NCI-H128 (cell line): ENCODE results near the gene DRP2.
"Not testable (repeated sequence)": the region's sequence is repeated elsewhere in the genome, so short reads cannot be mapped to it uniquely, and the experiment has no call there.

Experiments
- DNase-seq: peaks from one replicate; lab custom pipeline; 2025; ENCODE audit not compliant: unreplicated experiment; lab: John Stamatoyannopoulos, UW

The DRP2 gene, protein sequence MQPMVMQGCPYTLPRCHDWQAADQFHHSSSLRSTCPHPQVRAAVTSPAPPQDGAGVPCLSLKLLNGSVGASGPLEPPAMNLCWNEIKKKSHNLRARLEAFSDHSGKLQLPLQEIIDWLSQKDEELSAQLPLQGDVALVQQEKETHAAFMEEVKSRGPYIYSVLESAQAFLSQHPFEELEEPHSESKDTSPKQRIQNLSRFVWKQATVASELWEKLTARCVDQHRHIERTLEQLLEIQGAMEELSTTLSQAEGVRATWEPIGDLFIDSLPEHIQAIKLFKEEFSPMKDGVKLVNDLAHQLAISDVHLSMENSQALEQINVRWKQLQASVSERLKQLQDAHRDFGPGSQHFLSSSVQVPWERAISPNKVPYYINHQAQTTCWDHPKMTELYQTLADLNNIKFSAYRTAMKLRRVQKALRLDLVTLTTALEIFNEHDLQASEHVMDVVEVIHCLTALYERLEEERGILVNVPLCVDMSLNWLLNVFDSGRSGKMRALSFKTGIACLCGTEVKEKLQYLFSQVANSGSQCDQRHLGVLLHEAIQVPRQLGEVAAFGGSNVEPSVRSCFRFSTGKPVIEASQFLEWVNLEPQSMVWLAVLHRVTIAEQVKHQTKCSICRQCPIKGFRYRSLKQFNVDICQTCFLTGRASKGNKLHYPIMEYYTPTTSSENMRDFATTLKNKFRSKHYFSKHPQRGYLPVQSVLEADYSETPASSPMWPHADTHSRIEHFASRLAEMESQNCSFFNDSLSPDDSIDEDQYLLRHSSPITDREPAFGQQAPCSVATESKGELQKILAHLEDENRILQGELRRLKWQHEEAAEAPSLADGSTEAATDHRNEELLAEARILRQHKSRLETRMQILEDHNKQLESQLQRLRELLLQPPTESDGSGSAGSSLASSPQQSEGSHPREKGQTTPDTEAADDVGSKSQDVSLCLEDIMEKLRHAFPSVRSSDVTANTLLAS

DNA sequence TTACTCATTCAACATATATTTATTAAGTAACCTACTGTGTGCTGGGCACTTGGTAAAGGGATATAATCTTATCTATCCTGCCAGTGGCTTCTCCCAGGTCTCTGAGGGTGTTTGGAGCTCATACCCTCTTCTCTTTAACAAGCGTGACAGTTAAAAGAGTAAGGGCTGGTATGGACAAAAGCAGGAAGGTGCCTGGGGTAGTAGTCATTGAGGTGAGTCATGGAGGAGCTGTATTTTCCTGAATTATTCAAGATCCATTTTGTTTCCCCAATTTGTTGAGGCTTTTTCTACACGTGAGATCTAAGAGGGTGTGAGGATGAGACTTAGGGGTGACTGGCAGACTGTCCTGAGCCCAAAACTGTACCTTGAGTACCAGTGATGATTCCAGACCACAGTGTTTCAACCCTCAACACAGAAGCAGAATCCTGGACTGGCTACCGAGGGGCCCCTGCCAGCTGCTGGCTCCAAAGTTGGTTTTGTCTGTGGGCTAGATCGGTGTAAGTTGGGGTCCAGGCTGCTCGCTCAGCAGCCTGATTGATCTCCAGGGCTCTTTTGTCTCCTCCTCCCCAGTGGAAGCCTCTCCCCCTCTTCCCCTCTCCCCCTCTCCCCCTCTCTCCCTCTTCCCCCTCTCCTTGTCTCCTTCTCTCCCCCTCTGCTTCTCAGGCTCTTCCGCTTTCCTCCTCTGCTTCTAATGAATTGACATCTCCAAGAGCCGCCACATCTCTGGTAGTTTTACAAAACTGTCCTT lies at the start of gene DRP2:
Gene DRP2 (plus strand): TSS at position 671 of the 748 bp plus-strand sequence. CDS start 11,862 bp downstream, outside the sequence.
- DNase-seq, result no peak

DNA sequence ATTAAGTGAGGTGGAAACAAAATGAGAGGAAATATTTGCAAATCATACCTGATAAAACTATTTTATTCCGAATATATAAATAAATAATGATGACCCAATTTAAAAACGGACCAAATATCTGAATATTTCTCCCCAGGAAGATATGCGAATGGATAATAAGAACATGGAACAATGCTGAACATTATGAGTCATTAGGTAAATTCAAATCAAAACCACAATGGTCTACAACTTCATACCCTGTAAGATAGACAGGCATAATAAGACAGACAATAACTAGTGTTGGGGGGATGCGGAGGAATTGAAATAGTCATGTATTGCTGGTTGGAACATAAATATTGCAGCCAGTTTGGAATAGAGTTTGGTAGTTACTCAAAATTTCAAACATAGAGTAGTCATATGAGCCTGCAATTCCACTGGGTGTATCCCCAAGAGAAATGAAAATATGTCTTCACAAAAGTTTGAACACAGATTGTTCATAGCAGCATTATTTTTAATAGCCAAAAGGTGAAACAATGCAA lies 47.6 kb upstream of the DRP2 start:
- DNase-seq, result no peak

DNA sequence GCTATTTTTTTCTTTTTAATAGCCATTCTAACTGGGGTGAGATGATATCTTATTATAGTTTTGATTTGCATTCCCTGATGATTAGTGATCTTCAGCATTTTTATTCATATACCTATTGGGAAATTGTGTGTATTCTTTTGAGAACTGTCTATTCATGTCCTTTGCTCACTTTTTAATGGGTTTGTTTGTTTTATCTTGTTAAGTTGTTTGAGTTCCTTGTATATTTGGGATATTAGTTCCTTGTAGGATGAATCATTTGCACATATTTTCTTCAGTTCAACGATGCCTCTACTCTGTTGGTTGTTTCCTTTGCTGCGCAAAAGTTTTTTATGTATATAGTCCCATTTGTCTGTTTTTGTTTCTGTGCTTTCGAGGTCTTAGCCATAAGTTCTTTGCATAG lies 43.1 kb upstream of the DRP2 start:
- DNase-seq, result no peak

DNA sequence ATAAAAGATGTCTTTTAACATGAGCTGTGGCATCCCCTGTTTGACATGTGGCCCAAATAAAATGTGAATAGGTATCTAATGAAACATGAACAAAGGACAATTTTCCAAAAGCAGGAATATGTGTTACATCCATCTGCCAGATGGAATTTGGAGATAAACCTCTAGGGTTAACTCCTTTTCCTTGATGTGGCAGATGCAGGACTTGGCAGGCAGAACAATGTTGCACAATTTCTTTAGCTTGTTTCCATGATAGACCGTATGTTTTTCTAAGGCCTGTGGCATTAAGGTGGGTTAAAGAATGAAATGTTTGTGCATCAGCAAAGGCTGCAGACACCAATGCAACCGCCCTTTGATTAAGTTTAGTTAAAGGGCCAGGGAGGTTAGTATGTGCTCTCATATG lies 34.7 kb upstream of the DRP2 start:
- DNase-seq, result not testable (repeated sequence)

DNA sequence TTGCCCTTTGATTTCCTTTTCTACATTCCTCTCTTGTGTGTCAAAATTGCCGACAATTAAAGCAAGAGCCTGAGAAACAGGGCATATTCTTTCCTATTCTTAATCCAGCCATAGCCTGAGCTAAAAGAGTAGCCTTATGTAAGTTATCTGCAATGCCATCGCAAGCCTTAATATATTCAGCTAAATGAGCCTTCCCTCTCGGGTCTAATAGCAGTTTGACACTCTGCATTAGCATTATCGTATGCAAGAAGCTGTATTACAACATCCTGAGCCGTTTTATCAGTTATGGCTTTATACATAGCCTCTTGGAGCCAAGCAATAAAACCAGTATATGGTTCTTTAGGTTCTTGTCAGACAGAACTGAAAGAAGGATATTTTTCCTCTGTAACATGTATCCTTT lies 31.6 kb upstream of the DRP2 start:
- DNase-seq, result not testable (repeated sequence)

DNA sequence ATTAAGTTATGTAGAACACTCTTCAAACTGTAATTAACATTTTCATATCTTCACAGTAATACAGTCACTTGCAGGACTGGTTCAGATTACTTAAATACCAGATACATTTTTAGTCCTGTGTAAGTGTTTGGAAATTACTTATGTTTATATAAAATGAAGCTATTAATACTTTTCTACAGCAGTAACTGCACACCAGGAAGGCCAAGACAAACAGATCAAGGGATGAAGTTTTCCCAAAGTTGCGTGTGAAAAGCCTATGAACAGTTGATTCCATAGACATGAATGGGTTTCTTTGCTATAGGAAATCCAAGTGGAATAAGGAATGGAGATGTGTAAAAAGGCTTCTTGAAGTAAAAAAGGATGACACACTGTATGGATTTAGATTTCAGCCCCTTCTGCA lies 28.9 kb upstream of the DRP2 start:
- no peak for DNase-seq

DNA sequence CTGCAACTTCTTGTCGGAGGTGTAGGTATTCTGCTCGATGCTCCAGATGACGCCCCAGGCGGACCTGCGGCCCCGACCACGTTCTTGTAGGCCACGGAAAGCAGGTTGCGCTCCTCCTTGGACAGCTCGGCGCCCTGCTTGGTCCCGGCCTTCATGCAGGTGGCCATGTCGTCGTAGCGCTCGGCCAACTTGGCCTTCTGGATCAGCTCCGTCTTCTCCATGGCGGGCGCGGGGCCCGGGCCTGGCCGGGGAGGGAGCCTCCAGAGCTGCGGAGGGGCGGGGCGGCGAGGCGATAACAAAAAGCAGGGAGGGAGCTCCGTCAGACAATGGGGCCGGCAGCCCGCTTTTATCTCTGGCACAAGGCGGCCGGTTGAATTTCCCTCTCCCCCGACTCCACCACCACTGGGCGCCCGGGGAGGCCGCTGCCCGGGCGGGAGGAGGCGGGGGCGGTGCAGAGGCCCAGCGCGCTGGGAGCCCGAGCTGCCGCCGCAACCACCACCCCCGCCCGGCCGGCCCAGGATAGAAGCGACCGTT lies 28.3 kb upstream of the DRP2 start:
- DNase-seq, result no peak

DNA sequence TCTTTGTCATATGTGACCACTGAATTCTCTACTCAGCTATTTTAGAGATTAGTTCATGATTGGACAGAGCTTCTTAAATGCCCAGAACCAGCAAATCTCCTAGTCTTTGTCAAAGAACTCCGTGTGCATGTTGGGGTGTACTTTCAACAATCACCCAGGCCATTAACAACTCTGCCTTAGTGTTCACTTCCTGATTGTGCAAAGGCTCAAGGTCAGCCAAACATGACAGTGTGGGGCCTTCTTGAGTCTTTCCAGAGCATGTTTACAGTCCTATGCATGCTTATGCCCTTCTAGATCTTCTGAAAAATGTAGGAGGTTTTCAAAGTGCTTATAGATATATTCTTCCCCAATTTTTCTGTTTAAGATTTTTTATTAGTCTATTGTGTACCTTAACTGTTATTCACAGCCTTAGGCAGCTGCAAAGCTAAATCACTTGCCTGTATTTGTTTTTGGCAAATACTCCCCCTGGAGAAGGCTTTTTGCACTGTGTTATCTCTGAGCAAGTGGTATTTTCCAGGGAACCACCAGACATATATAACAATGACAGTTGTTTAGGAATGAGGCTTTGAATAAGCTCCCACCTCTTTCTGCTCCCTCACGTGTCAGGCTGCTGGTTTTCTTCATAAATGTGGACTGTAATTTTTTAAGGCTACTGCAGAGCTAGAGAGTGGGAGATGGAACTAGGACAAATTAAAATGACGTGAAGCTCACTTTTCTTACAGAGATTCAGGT lies 24.0 kb upstream of the DRP2 start:
- DNase-seq, result no peak

DNA sequence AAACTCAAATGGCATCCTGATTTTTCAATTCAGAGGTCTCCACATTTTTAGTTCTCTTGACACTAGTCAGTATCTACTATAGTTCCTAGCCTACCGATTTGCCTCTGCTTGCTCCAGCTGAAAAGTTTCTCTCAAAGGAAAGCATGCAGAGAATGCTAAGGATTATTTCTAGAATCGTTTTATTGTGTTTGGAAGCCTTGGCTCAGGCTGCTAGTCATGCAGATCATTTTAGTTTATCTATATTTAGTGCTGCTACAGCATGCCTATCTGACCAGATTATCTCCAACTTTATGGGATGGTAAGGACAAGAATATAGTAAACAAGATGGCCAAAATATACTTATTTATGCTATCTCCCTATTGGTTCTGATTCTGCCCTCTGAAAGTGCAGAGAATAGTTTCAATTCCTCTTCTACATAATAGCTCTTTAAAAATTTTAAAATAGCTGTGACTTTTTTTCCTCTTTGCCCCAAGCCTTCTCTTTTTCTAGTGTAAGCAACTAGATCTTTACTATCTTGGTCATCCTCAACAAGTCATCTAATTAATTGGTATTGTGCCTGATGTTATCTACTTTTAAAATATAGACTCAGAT lies 15.7 kb upstream of the DRP2 start:
- DNase-seq, result no peak

DNA sequence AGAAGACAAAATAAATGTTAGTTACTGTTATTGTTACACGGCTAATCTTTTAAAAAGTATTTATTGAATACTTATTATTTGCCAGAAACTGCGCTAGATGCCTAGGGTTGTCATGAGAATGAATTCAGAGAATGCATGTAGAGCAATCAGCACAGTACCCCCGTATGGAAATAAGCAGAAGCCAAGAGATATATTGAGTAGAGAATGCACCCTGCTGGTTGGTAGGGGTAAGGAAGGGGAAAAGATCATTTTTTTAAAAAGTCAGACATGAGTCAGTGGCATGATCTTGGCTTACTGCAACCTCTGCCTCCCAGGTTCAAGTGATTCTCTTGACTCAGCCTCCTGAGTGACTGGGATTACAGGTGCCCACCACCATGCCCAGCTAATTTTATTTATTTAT lies 13.1 kb upstream of the DRP2 start:
- DNase-seq, result no peak

DNA sequence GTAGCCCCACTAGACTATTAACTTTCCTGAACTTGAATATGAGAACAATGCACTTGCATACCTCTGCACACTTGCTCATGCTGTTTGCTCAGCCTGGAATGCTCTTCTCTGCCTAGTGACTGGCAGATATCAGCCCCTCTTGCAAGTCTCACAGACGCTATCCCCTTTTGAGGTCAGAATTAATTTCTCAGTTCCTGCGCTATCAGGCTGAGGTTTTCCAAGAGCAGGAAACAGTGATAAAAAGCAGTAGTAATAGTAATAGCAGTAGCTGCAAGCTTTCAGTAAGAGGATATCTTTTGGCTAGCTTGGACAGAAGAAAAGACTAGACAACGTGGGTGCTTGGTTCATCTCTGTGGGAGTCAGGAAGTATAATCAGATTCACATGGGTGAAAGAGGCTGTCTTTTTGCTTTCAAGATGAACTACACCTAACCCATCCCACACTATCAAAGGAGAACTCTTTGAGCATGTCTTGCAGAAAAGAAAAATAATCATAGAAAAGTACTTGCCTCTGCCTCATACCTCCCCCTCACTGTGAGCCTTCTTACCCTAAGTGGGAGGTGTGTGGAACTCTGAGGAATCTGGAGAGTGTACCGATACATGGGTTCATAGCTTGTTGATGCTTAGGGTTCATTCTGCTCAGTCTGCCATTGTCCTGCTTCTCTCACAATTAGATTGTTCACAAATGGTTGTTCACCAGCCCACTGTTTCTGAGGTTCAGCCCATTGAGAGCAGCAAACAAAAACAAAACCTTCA lies 11.3 kb upstream of the DRP2 start:
- DNase-seq, result no peak

DNA sequence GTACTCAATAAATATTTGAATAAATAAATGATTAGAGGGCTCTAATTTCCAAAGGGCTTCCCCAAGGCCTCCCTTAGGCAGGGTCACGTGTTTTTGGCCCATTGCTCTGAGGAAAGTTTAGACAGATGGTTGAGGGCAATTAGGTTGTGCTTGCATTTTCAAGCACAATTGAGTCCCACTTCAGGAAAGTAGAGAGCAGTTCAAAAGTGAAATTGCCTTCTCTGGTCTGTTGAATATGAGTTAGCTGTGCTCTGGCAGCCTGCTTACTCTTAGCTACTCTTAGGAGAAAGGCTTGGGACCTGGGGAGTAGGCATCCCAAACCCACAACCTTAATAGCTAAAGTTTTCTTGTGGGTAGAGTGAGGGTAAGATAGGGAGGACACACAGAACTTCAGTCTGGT lies 9.0 kb upstream of the DRP2 start:
- DNase-seq, result peak; percentile 1

DNA sequence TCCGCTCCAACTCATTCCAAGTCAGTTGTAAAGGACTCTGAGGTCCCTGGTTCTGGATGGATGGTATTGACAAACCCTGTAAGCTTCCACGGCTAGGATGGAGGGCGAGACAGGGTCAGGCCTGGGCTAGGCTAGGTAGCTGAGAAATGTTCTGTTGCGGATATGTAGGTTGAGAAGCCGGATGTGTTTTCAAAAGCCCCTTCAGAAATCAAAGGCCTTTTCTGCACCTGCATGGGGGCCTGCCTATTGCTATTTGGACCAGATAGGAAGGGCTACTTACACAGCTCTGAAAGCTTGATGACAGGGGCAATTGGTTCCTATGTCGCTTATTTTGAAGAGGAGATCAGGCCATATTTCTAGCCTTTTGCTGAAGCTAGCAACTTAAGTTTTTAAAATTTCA lies 1.9 kb upstream of the DRP2 start:
- no peak for DNase-seq

DNA sequence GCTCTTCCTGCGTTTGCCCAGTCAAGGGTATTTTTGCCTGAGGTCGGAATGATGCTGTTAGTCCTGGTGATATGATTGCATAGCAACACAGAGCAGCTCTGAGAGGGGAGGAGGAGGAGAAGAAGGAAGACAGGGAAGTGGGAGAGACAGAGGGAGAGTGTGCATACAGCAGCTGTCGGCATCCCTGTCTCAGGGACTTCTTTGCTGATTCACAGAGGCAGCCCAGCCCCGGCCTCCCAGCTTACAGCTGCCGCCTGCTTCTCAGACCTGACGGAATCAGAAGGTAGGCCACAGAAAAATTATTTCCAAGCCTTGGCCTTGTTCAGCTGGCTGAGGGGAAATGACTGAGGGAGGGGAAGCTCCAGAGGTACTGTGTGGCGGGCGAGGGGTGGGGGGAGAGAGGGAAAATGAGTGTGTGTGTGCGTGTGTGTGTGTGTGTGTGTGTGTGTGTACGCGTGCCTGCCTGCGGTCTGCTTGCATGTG lies 319 bp downstream of the DRP2 start:
- DNase-seq, result no peak

DNA sequence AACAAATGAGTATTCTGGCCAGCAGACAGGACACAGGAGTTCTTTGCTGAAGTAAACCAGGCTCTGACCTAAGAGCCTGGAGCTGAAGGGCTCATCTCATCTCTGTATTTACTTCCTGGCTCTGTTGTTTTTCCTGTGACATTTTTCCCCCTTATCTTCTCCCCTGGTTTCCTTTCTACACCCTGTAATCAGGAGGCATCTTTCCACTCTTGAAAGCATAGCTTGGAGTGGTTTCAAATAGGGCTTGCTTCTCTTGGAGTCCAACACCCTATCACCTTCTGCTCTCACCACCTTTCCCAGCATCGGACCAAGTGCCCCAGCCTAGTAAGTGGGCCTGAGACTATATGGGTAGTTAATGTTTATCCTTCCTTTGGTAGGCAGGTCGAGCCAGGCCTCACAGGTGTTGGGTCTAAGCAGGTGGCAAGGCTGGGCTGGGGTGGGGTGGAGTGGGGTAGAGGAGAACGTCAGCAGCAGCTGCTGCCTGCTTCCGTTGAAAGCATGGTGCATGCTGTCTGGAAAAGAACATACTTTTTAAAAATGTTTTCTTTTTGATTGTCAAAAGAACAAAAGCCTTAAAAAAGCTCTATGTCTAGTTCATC lies 1.2 kb downstream of the DRP2 start:
- no peak for DNase-seq

DNA sequence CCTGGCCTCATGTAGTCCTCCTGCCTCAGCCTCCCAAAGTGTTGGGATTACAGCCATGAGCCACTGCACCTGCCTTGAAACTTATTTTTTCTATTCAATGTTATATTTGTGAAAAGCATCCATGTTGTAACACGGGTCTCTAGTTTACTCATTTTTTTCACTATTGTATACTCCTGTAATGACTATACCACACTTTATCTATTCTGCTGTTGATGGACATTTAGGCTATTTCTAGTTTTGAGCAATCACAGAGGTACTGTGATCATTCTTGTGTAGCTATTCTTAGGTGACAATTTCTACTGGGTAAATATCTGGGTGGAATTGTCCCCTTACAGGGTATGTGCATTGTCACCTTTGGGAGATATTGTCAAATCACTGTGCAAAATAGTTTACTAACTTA lies 3.6 kb downstream of the DRP2 start:
- DNase-seq, result no peak

DNA sequence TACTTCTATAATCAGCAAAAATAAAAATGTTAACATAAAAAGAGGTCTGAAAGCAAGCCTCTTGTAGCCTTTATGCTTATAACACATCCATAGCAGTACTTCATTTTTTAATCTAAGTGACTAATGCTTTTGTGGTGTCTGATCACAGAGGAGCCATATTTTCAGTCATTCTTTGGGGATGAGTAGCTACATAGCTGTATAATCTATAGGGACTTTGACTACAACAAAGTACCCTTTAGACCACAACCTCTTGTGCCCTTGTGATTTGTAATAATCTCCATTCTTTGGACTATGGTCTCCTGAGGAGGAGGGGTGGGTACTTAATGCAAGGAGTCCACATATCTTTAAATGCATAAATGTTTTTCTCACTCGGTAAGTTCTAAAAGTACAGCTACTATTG lies 9.6 kb downstream of the DRP2 start:
- DNase-seq, result no peak

DNA sequence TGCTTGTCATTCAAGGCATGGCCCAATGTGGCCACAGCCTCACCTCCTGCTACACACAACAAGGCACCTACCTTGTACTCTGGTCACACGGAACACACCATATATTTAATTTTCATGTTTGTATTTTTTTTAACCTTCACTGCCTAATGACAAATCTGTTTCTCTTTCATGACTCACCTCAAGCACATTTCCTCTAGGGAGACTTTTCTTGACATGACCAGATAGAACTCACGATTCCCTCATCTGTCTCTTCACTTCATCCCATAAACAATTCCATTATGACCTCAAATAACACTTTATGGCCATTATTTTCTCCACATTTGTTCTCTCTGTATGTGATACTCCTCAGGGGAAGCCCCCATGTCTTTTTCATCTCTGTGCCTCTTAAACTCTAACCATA lies 11.1 kb downstream of the DRP2 start:
- no peak for DNase-seq

DNA sequence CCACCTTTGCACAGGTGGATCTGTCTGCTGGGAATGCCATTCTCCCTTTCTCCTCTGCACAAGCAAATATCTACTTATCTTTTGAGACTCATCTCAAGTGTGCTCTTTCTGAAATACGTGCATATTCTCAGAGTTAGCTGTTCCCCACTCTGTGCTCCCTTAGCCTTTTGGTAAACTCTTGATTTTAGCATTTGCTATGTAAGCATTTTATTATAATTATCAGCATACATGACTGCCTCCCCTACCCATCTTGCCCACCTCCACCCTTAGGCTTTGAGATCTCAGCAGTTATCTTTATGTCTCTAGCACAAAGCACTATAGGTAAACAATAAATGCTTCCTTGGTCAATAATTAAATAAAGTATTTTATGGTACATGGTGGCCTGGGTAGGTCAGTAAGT lies 11.5 kb downstream of the DRP2 start:
- no peak for DNase-seq
